Stimulated activated CD4-positive, alpha-beta T cell treated with anti-CD3 and anti-CD28 coated beads, Interleukin-12 subunit alpha, Interleukin-12 subunit beta, amount 100 ng/mL, for 48 hours (primary cell): ENCODE results near the gene GGACT.
A peak's percentile ranks its signal among the peaks of the same experiment; 100 is the strongest.

Source experiments
- DNase-seq, 3 donors: peaks; one replicate each; pipeline ENCODE4 v3.0.0-alpha.2; 2020; ENCODE audit warnings: low read depth in 2 of 3, low spot score in 1 of 3

Gene GGACT

GRCh38 chr13:100514788-100515409, 73.7 kb downstream of the GGACT start:
- DNase-seq = peak; percentile 34 to 67 (median 62)

DNA sequence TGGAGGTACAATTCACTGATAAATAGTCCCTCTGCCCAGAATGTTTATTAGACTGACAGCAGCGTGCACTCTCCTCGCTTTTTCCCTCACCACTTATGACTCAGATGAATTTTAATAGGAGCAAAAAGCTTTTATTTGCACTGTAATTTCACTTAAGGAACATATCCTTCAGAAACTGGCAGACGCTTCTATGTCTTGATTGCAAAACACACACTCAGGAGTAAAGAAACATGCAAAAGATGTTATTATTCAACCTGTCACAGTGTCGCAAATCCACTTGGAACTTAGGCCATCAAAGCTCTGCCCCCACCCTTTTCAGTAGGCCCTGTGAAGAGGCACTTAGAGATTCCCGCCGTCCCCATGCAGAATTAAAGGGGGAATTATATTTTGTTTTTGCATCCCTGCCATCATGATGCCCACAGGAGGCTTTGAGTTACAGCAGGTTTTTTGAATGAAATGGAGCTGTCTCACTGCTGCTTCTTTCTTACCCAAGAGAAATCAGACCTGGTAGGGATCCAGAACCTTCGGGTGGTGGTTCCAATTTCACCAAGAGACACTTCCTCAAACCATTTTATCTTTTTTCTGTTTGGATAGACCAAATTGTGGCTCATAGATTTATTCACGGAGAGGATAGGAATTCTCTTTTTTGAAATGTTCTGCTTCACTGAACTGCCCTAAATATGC, 74.5 kb downstream of the GGACT start:
- DNase-seq = no peak

DNA sequence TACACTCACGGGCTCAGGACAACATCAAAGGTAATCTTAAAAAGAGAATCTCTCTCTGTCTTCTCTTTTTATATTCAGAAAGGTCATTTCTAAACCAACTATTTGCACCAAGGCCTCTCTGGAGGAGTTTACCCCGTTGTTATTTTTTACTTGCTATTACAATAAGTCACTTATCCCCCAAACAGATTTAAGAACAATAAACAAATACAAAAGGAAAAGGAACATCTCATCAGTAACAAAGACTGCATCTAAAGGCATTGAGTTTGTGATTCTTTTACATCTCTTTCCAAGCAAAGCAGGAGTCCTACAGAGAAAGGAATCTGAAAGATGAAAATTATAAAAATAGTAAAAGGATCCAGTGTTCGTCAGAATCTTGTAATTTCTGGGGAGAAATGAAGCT, 75.4 kb downstream of the GGACT start:
- DNase-seq = no peak

DNA sequence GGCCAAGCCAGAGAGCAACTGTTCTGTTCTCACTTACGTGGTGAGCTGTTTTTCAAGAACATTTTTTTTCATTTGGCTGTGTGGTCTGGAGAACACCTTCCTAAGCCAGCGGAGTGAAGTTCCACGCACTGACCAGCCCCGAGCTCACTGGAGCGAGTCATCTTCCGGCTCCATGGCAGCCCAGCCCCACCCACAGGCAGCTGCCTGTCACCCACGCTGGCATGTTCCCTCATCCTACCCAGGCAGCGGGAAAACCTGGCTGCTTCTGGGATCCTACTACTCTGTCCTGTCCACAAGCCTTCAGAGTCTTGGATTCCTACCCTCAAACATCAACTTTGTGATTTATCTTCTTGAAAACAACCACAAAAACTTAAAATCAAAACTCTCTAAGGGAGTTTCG, 76.2 kb downstream of the GGACT start:
- DNase-seq = no peak

DNA sequence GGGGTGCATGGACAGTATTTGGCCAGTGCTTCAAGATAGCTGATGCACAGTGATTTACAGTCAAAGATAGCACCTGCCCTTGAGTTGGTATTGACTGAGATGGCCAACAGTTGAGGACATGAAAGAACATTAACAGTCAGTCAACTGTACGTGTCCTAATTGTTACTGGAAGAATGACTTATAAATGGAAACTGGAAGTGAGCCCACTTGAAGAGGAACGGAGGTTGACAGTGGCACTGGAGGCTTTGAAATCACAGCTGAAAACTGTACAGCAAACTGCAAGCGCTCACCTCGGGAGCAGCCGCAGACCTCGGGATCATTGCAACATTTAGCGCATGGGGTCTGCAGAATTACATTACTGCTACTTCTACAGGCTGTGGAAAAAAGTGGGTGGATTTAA, 77.1 kb downstream of the GGACT start:
- DNase-seq = no peak

- no peak for DNase-seq
Measured at GRCh38 chr13:100510208-100510957, 78.2 kb downstream of the GGACT start.

GRCh38 chr13:100508996-100509395, 79.6 kb downstream of the GGACT start:
- no peak for DNase-seq

GRCh38 chr13:100508455-100508854, 80.1 kb downstream of the GGACT start:
- DNase-seq = no peak

DNA sequence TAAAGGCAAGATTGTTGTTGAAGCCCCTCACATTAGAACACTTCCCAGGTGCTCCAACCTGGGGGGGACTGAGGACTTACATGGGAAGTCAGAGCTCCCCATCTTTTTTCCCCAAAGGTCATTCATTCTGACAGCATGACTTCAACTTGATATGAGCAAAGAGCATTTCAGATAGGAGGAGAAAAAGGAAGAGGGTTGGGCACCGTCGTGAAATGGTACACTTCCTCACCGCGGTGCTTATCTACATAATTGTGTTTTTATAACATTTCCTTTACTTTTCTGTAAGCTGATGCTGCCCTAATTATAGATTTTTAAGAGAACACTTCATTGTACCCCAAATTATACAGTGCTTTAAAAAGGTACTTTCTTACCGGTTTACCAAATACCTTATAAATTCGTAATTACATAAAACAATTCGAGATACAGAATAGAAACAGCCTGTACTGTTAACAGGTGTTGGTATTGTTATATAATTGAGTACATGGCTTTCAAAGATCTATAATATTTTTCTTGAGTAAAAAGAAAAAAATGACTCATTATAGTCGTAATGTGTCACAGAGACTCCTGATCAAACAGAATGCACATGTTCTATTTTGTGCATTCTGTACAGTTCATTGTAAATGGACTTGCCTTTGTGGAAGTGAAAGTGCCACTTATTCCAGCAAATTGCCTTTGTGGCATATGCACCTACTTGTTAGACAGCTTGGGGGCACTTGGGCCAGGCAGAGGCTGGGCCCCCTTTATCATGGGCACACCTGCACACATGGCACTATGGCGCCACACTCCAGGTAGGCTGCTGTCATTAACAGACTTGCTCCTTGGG, 81.8 kb downstream of the GGACT start:
- DNase-seq = no peak

DNA sequence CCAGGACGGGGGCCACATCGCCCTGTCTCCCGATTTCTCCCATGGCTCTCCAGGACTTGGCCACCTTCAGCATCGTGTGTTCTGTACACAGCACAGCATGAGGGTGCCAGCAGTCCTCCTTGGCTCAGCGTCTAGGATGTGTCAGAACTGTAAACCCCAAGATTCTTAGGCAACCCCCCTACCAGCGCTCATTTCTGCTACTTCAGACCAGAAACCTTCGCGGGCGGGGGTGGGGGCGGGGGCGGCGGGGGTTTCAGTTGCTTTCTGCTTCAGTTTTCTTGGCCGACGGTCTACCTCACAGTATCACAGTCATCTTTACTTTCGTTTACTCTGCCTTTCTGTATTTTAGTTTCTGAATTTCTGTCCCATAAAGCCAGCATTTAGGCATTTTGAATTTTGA, 82.4 kb downstream of the GGACT start:
- DNase-seq = peak; percentile 16 to 28 (median 24)

GRCh38 chr13:100503622-100504021, 85.0 kb downstream of the GGACT start:
- no peak for DNase-seq

DNA sequence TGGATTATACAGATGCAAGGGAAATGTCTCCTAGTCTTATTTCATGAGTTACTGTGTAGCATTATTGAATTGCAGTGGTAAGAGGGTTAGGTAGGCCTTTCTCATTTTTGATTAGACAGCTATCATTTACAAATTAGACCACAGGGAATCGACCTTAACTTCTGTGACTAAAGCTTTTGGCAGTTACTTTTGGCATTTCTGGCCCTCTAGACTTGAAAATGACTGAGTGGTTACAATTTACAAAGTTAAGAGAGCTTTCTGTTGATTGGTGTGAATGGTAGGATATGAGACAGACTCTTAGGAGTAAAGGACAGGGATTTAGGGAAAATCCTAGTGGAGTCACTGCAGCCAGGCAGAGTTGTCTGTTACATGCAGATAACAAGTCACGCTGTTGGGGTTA, 86.1 kb downstream of the GGACT start:
- DNase-seq = no peak

DNA sequence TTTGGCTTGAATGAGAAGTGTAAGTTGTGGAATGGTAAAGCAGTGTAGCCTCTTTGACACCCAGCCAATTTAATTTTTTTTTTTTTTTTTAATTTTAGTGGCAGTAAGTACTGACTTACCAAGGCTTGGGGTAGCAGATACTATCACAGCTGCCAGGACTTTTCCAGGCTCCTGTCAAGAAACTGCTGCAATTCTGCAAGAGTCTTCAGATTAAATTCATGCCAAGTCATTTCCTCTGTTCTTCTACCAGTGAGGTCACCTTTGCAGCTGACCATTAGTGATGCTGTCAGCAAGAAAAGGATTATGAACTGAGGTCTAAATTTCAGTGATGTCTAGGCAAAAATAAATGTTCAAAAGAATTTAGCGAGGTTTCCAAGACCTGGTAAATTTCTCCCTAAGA, 91.2 kb downstream of the GGACT start:
- DNase-seq = no peak

GRCh38 chr13:100495455-100495854, 93.1 kb downstream of the GGACT start:
- DNase-seq = no peak

DNA sequence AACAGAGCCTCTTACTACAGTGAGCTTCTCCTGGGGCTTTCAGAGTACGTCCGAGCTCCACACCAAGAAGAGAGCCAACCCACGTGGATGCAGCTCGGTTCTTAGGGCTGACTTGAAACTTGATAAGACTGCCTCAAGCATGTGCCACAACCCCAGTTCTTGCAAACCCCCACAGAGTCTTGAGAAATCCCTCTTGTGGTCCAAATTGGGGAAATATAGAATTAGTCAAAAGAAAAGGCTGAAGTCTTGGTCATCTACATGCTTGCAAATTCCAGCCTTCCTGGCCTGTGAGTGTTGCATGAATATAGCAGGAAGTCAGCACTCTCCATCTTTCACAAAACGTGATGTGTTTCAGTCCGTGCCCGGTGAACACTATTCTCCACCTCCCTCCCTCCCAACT, 95.2 kb downstream of the GGACT start:
- DNase-seq = no peak

DNA sequence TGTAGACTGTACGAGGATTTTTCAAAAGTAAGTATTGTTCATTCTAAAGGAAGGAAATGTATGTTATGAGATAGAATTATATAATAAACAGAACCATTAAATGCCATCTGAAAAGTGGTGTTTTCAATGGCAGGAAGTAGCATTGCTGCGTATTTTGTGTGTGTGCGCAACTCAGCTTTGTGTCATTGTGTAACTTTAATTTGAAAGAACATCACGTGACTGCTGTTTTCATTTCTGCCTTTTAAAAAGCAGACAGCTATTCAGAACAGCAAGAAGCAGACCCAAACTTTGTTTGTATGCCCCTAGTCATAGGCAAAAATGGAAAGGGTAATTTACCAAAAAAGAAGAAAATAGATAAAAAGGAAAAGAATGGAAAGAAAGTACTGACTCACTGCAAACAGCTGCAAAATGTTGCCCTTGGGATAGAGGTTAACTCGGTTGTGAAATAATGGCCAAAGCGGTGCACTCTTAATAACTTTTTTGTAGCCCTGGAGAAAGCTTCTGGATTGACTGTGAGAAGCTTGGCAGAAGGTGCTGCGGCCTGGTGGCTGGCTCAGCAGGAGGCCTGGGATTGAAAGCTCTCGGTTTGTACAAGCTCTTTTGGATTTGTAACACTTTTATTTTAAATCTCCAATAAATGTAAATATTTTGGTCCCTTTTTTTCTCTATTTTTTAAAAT, 97.3 kb downstream of the GGACT start:
- DNase-seq = no peak

DNA sequence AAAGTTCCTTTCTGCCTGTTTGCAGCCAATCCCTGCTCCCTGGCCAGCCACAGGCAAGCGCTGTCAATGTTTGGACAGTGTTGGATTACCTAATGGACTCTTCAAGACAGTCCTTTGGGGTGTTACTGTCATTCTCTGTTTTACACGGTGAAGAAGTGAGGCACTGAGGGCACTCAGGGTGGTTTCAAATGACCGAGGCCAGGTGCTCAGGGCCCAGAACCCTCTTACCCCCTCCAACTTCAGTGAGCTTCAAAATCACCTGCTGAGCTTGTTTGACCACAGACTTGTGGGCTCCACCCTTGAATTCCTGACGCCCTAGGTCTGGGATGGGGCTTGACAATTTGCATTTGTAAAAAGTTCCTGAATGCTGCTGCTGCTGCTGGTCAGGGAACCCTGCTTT, 97.9 kb downstream of the GGACT start:
- no peak for DNase-seq

DNA sequence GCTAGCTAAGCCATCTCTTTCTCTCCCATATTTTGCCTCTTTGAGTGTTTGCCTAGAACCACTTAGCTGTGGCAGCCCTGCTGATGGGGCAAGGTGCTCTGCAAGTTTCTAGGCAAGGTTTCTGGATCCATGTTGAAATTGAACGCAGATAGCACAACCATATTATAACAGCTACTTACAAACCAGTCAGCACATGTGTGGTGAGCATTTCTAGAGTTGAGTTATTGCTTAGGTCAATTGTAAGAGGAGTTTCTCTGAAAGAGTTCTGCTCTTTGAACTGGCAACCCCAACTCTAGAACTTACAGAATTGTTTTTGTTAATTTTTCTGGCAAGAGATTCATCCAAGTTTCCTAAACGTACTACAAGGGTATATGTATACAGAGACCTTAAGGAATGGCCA, 103.3 kb downstream of the GGACT start:
- DNase-seq = no peak

DNA sequence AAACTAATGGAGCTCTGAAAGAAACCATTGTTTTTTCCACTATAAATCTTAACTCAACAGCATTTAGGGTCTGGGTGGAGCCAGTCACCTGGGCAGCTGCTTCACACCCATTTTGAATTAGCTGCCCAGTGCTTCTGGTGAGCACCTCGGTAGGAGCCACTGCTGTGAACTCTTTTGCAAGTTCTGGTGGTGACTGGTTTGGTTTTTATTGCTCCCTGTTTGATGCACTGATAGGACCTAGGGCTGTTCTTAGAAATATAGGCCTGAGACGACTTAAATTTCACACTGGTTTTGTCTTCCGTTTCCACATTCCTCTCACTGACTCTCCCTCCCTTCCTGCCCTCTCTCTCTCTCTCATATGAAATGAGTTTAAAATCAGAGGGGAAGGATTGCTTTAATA, 103.9 kb downstream of the GGACT start:
- DNase-seq = no peak

- DNase-seq = no peak
Measured at GRCh38 chr13:100483841-100484381, 104.7 kb downstream of the GGACT start.

DNA sequence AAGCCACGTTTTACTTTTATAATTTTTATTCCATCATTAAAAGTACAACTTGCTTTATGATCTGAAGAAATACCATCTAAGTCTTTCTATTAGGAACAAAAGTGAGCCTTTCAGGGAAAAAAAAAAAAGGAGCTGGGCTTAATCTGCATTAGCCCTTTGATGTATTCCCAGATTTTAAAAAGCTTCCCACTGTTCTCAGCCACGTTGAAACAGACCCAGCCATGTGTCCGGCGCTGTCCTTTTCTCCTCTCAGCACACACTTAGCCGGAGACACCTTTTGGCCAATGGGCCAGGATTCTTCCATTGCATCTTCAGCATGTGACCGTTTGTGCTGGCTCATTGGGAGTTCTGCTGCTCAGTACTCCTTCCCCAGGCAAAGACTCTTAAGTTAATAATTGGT, 105.5 kb downstream of the GGACT start:
- no peak for DNase-seq
